Smooth muscle cell (in vitro differentiated cells): ENCODE data around the gene PDLIM1. TPM values are rescaled to one million over a fixed set of nuclear protein-coding genes. Genes with fewer than 3 reads are reported as not detected.
A peak's percentile ranks its signal among the peaks of the same experiment; 100 is the strongest.
"Not testable (repeated sequence)": the region's sequence is repeated elsewhere in the genome, so short reads cannot be mapped to it uniquely, and the experiment has no call there.

Experiments
- DNase-seq: peaks from one replicate; lab custom pipeline; 2025; ENCODE audit not compliant: unreplicated experiment; lab: John Stamatoyannopoulos, UW
- H2AFZ ChIP-seq: fragments of 200-600 bp; sonication (generic); 2 replicates; pipeline ENCODE4 v1.6.0; 2016; ENCODE audit warnings: antibody characterized with exemption, low read depth, mild to moderate bottlenecking
- H3F3A ChIP-seq: fragments of 200-600 bp; sonication (generic); 2 replicates; pipeline ENCODE4 v1.6.0; 2017; ENCODE audit warnings: antibody characterized with exemption, low read depth
- H3K27ac ChIP-seq: fragments of 200-600 bp; sonication (generic); 2 replicates; pipeline ENCODE4 v1.5.1; 2016; ENCODE audit warnings: low read depth, mild to moderate bottlenecking
- H3K27me3 ChIP-seq: fragments of 200-600 bp; sonication (generic); 2 replicates; pipeline ENCODE4 v1.6.1; 2016; ENCODE audit warnings: low read depth, mild to moderate bottlenecking
- H3K36me3 ChIP-seq: fragments of 200-600 bp; sonication (generic); 2 replicates; pipeline ENCODE4 v1.5.1; 2016; ENCODE audit warnings: low read depth
- H3K4me1 ChIP-seq: fragments of 200-600 bp; sonication (generic); 2 replicates; pipeline ENCODE4 v1.5.1; 2016; ENCODE audit warnings: low read depth
- H3K4me2 ChIP-seq: fragments of 200-600 bp; sonication (generic); 2 replicates; pipeline ENCODE4 v1.6.0; 2016; ENCODE audit warnings: mild to moderate bottlenecking
- H3K4me3 ChIP-seq: fragments of 200-600 bp; sonication (generic); 2 replicates; pipeline ENCODE4 v1.5.1; 2016; ENCODE audit warnings: mild to moderate bottlenecking
- H3K79me2 ChIP-seq: fragments of 200-600 bp; sonication (generic); 2 replicates; pipeline ENCODE4 v1.6.0; 2016; ENCODE audit warnings: low read depth, mild to moderate bottlenecking
- H3K9ac ChIP-seq: fragments of 200-600 bp; sonication (generic); 2 replicates; pipeline ENCODE4 v1.6.0; 2016; ENCODE audit warnings: low read depth
- H3K9me3 ChIP-seq: fragments of 200-600 bp; sonication (generic); replicated peaks from 2 replicates; pipeline ENCODE4 v1.5.1; 2016; ENCODE audit warnings: low read depth
- H4K20me1 ChIP-seq: fragments of 200-600 bp; sonication (generic); 2 replicates; pipeline ENCODE4 v1.6.0; 2016; ENCODE audit warnings: low read depth
- CTCF ChIP-seq: fragments of 200-600 bp; sonication (generic); IDR thresholded peaks from 2 replicates; pipeline ENCODE4 v1.5.1; 2017; ENCODE audit warnings: borderline replicate concordance, mild to moderate bottlenecking, antibody characterized with exemption; ENCODE audit not compliant: insufficient read depth, poor library complexity, severe bottlenecking
- WGBS: methylation state at CpG from one replicate; pipeline ENCODE4 v1.1.7; 2016; ENCODE audit warnings: low lambda C conversion rate; 5-methylcytosine and 5-hydroxymethylcytosine counted together
- polyA plus RNA-seq: library from polyadenylated mRNA; unstranded; fragments of >200 nt; fragmentation: Nextera tagmentation; extraction: Ambion mirVana; gene quantifications from 2 replicates; pipeline ENCODE4 v1.2.1, GENCODE V29; 2016
- total RNA-seq: library from RNA; depleted of rRNA; stranded (reverse); fragments of >200 nt; gene quantifications from 2 replicates; pipeline ENCODE4 v1.2.3, GENCODE V29; 2014

The PDLIM1 gene
- total and polyA plus RNA-seq, 2 experiments from 2014 or later: 102 to 187 TPM

GRCh38 chr10:95229724-95230627, 60.8 kb downstream of the PDLIM1 start:
- peak overlapping the region; percentile 84 for H3K9ac ChIP-seq
- DNase-seq: no peak
- H3F3A ChIP-seq: peaks cover 5% of the 10 kb centered on the region
- H3K4me2 ChIP-seq: peak overlapping the region; percentile 91
- TF ChIP-seq CTCF: no peak
- H3K4me1 ChIP-seq: peaks cover 17% of the 10 kb centered on the region
- H2AFZ ChIP-seq: peak overlapping the region; percentile 66
- no peaks in the 10 kb centered on the region for H4K20me1 ChIP-seq
- H3K4me3 ChIP-seq: peak overlapping the region; percentile 58
- H3K9me3 ChIP-seq: no peaks in the 10 kb centered on the region
- no peaks in the 10 kb centered on the region for H3K27me3 ChIP-seq
- H3K27ac ChIP-seq: peak overlapping the region; percentile 98
- H3K79me2 ChIP-seq: no peaks in the 10 kb centered on the region
- no peaks in the 10 kb centered on the region for H3K36me3 ChIP-seq
- 9% methylated on average over 10 of the region's 10 CpGs for WGBS

GRCh38 chr10:95228934-95229723, 61.7 kb downstream of the PDLIM1 start:
- peak overlapping the region; percentile 98 for H3K27ac ChIP-seq
- H3F3A ChIP-seq, H3K79me2 ChIP-seq, H3K36me3 ChIP-seq, H3K27me3 ChIP-seq, DNase-seq, H4K20me1 ChIP-seq, H2AFZ ChIP-seq, H3K9me3 ChIP-seq, H3K4me3 ChIP-seq: not testable (repeated sequence)
- peak overlapping the region; percentile 84 for H3K9ac ChIP-seq
- 25% methylated on average over 14 of the region's 14 CpGs for WGBS
- H3K4me1 ChIP-seq: peaks cover 17% of the 10 kb centered on the region
- H3K4me2 ChIP-seq: peak overlapping the region; percentile 91

- Histone ChIP-seq H3K4me2 (no peak overlapping the region), H4K20me1 (no peaks in the 10 kb centered on the region), H2AFZ (no peak overlapping the region), H3K36me3 (no peaks in the 10 kb centered on the region), H3K9me3 (no peaks in the 10 kb centered on the region), H3K79me2 (no peaks in the 10 kb centered on the region), H3K4me3 (no peak overlapping the region), H3K9ac (no peak overlapping the region), H3K27me3 (no peaks in the 10 kb centered on the region), H3F3A (no peaks in the 10 kb centered on the region), H3K27ac (no peak overlapping the region), H3K4me1 (peaks cover 8% of the 10 kb centered on the region)
- no peak for DNase-seq
- no peak for TF ChIP-seq CTCF
- WGBS: 43% methylated on average over 2 of the region's 2 CpGs
Measured at GRCh38 chr10:95225136-95225535, 65.7 kb downstream of the PDLIM1 start.

GRCh38 chr10:95221124-95221523, 69.7 kb downstream of the PDLIM1 start:
- DNase-seq: no peak
- no peak overlapping the region for H3K27ac ChIP-seq
- no peaks in the 10 kb centered on the region for H3K4me1 ChIP-seq
- no peaks in the 10 kb centered on the region for H3K9me3 ChIP-seq
- no peaks in the 10 kb centered on the region for H3K79me2 ChIP-seq
- H3F3A ChIP-seq: peaks cover 6% of the 10 kb centered on the region
- H3K36me3 ChIP-seq: no peaks in the 10 kb centered on the region
- H3K27me3 ChIP-seq: no peaks in the 10 kb centered on the region
- WGBS: 47% methylated on average over 5 of the region's 5 CpGs
- no peaks in the 10 kb centered on the region for H4K20me1 ChIP-seq
- H3K4me3 ChIP-seq: no peak overlapping the region
- no peak for TF ChIP-seq CTCF
- no peak overlapping the region for H2AFZ ChIP-seq
- no peak overlapping the region for H3K9ac ChIP-seq
- H3K4me2 ChIP-seq: no peak overlapping the region
